Vagina (tissue), 2 donors: ENCODE data around the gene MAPK7. TPM values are rescaled to one million over a fixed set of nuclear protein-coding genes. Genes with fewer than 3 reads are reported as not detected.

ENCODE experiments used
- DNase-seq, 2 donors: peaks; one replicate each; pipeline ENCODE4 v3.0.0-alpha.2; 2017; ENCODE audit errors: extremely low spot score in 2 of 2
- H3K27ac ChIP-seq: fragments of 200-600 bp; sonication (generic); one replicate; pipeline ENCODE4 v1.5.1; 2019
- H3K27me3 ChIP-seq: fragments of 200-600 bp; sonication (generic); one replicate; pipeline ENCODE4 v1.5.1; 2019
- H3K36me3 ChIP-seq, 2 donors: fragments of 200-600 bp; sonication (generic); one replicate each; pipeline ENCODE4 v1.5.1; 2017 to 2019
- H3K4me1 ChIP-seq: fragments of 200-600 bp; sonication (generic); one replicate; pipeline ENCODE4 v1.5.1; 2019
- H3K4me3 ChIP-seq, 2 donors: fragments of 200-600 bp; sonication (generic); 1 replicate in 1 of 2; 2 replicates in 1 of 2; pipeline ENCODE4 v1.5.1; 2016 to 2019
- H3K9me3 ChIP-seq: fragments of 200-600 bp; sonication (generic); one replicate; pipeline ENCODE4 v1.5.1; 2019
- POLR2A ChIP-seq, 2 donors: fragments of 450-650 bp; IDR thresholded peaks; one replicate each; pipeline ENCODE4 v1.6.1; 2017; ENCODE audit warnings: antibody characterized with exemption in 2 of 2, mild to moderate bottlenecking in 2 of 2, moderate library complexity in 2 of 2
- POLR2AphosphoS5 ChIP-seq, 2 donors: sonication (generic); formaldehyde crosslinking; IDR thresholded peaks; one replicate each; pipeline ENCODE4 v1.9.0; 2017; ENCODE audit warnings: antibody characterized with exemption in 2 of 2, mild to moderate bottlenecking in 2 of 2, low read depth in 1 of 2; ENCODE audit not compliant: insufficient read depth in 1 of 2
- intact Hi-C: fragments of 100-400 bp; cut with DNase I; formaldehyde crosslinking; loops from one replicate; pipeline ENCODE4 v1.15.1; 2023
- total RNA-seq: library from RNA; depleted of rRNA; stranded (reverse); fragments of >200 nt; gene quantifications from one replicate; pipeline ENCODE4 v1.2.3, GENCODE V29; 2016
- TF ChIP-seq, protein P1 (sequence below), 3 experiments: fragments of 450-650 bp in 2 of 3; fragments of 200-600 bp in 1 of 3; sonication (generic) in 1 of 3; IDR thresholded peaks; one replicate each; pipeline ENCODE4 v1.5.1; 2017 to 2019; ENCODE audit warnings: antibody characterized with exemption in 3 of 3, mild to moderate bottlenecking in 2 of 3, moderate library complexity in 2 of 3

Gene MAPK7
- total RNA-seq, 1 donor from 2014 or later: 77.3 TPM

DNA sequence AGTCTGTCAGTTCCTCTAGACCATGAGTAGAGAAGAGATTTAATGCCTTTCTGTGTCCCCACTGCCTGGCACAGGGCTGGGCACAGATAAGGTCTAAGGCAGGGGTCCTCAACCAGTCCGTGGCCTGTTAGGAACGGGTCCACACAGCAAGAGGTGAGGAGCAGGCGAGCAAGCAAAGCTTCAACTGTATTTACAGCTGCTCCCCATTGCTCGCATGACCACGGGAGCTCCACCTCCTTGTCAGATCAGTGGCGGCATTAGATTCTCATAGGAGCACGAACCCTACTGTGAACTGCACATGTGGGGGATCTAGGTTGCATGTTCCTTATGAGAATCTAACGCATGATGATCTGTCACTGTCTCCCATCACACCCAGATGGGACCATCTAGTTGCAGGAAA, 17.5 kb upstream of the MAPK7 start:
- TF ChIP-seq POLR2A (IDR thresholded peaks at IDR 0.05): no peak
- TF ChIP-seq, protein P1, sequence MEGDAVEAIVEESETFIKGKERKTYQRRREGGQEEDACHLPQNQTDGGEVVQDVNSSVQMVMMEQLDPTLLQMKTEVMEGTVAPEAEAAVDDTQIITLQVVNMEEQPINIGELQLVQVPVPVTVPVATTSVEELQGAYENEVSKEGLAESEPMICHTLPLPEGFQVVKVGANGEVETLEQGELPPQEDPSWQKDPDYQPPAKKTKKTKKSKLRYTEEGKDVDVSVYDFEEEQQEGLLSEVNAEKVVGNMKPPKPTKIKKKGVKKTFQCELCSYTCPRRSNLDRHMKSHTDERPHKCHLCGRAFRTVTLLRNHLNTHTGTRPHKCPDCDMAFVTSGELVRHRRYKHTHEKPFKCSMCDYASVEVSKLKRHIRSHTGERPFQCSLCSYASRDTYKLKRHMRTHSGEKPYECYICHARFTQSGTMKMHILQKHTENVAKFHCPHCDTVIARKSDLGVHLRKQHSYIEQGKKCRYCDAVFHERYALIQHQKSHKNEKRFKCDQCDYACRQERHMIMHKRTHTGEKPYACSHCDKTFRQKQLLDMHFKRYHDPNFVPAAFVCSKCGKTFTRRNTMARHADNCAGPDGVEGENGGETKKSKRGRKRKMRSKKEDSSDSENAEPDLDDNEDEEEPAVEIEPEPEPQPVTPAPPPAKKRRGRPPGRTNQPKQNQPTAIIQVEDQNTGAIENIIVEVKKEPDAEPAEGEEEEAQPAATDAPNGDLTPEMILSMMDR (IDR thresholded peaks at IDR 0.05): no peak
- peaks cover 11% of the 10 kb centered on the region for H3K4me1 ChIP-seq
- DNase-seq: no peak
- no peaks in the 10 kb centered on the region for H3K36me3 ChIP-seq
- intact Hi-C loops: loop anchor here (10.0 kb wide), 1 partner anchor 404 kb away; no protein-coding TSS in a partner anchor
- H3K27me3 ChIP-seq: no peaks in the 10 kb centered on the region
- H3K27ac ChIP-seq: no peak overlapping the region
- no peak overlapping the region for H3K4me3 ChIP-seq
- H3K9me3 ChIP-seq: no peaks in the 10 kb centered on the region

DNA sequence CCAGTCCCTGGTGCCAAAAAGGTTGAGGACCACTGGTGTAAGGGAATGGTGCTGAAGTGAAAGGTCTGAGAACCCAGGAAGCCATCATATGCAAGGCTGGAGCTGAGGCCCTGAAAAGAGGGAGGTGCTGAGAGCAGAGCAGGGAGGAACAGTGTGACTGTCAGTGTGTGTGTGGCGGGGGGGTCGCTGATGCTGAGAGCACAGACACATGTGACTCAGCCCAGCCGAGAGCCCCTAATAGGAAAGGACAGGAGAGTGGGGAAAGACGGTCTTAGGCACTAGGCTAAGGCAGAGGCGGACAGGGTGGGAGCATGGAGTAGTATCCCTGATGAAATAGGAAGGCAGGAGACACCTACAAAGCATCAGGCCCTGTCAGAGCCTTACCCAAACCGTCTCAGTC, 17.0 kb upstream of the MAPK7 start:
- Histone ChIP-seq H3K36me3 (no peaks in the 10 kb centered on the region), H3K4me1 (peaks cover 11% of the 10 kb centered on the region), H3K4me3 (no peak overlapping the region), H3K9me3 (no peaks in the 10 kb centered on the region), H3K27ac (peak overlapping the region; percentile 88), H3K27me3 (no peaks in the 10 kb centered on the region)
- DNase-seq: no peak
- intact Hi-C loops: loop anchor here (10.0 kb wide), 1 partner anchor 403 kb away; no protein-coding TSS in a partner anchor
- no peak for TF ChIP-seq POLR2A (IDR thresholded peaks at IDR 0.05)
- TF ChIP-seq, protein P1 (IDR thresholded peaks at IDR 0.05): no peak
- TF ChIP-seq POLR2AphosphoS5 (IDR thresholded peaks at IDR 0.05; ENCODE audit: insufficient read depth in 1 of 2, low read depth in 1 of 2): no peak

DNA sequence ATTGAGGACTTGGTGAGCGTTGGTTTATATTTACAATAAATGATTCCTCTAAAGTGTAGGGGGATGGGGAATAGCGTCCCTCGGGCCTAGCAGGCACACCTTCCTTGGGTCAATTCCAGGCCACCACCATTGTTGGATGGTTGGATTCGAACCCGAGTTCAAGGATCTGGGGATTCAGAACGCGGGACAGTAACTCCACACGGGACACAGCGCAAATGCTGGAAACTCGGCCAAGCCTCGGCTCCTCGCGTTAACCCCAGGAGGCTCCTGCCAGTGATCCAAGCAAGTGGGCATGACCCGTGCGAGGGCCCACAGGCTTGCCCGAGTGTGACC, 16.4 kb upstream of the MAPK7 start:
- Histone ChIP-seq H3K4me3 (peak overlapping the region; percentile 68 to 87), H3K27ac (peak overlapping the region; percentile 88), H3K36me3 (no peaks in the 10 kb centered on the region), H3K4me1 (peaks cover 11% of the 10 kb centered on the region), H3K9me3 (no peaks in the 10 kb centered on the region), H3K27me3 (no peaks in the 10 kb centered on the region)
- intact Hi-C loops: loop anchor here (2.0 to 10.0 kb wide), 2 partner anchors 85 to 403 kb away; no protein-coding TSS in a partner anchor
- TF ChIP-seq POLR2AphosphoS5 (IDR thresholded peaks at IDR 0.05; ENCODE audit: insufficient read depth in 1 of 2, low read depth in 1 of 2) (no peak), POLR2A (IDR thresholded peaks at IDR 0.05) (no peak)
- TF ChIP-seq, protein P1 (IDR thresholded peaks at IDR 0.05): no peak
- no peak for DNase-seq

DNA sequence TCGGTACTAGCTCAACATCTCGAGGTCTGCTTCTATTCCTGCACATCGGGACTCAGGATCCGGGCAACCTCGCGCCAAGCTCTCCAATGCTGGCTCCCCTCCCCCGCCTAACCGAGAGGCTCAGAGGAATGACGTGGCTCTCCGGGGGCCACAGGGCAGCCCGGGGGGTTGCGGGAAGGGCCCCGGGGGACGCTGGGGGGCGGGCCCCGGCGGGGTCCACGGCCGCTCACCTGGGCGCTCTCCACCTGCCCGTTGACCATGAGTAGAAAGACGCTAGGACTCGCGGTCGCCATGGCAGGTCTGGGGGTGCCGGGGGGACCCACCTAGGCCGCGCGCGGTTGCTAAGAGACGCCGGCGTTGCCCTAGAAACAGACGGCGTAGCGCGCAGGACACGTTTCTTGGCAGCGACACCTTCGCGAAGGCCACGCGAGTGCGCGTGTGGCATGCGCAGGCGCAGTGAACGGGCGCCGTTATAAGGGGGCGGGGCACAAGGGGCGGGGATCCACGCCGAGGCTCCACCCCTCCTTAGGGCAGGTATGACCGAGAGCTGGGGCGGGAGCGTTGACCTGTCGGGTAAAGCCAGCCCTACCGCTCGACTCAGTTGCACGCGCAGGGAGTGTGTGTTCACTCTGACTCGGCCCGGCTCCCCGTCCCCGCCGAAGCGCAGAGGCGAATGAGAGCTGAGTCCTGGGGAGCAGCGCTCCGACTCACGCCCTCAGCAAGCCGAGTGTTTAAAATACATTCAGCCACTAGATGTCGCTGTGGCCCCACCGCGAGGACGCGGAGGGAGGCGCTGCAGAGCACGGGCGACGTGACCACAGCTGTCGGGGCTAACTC, 15.8 kb upstream of the MAPK7 start, which contains the start of gene B9D1:
TSS of gene B9D1 (minus strand) at position 447 of the 837 bp plus-strand sequence. CDS start at position 293, 154 bp downstream.
- Histone ChIP-seq H3K27me3 (no peaks in the 10 kb centered on the region), H3K4me3 (peak within 1 kb of the TSS; percentile 68 to 87)
- intact Hi-C loops: loop anchor here (2.0 to 10.0 kb wide), 2 partner anchors 84 to 402 kb away; no protein-coding TSS in a partner anchor

More for the DNA sequence above, 15.8 kb upstream of the MAPK7 start, which contains the start of gene B9D1:
- no peak for DNase-seq
- no peaks in the 10 kb centered on the region for H3K9me3 ChIP-seq
- TF ChIP-seq POLR2A (IDR thresholded peaks at IDR 0.05): peak in 1 of 2 donors; percentile 8
- TF ChIP-seq, protein P1 (IDR thresholded peaks at IDR 0.05): peak; percentile 99
- TF ChIP-seq POLR2AphosphoS5 (IDR thresholded peaks at IDR 0.05; ENCODE audit: insufficient read depth in 1 of 2, low read depth in 1 of 2): peak; percentile 83 to 92
- peaks cover 11% of the 10 kb centered on the region for H3K4me1 ChIP-seq
- H3K36me3 ChIP-seq: no peaks in the 10 kb centered on the region
- H3K27ac ChIP-seq: peak within 1 kb of the TSS; percentile 88
